ENCODE measurements around the gene IRX6. TPM values are rescaled to one million over a fixed set of nuclear protein-coding genes. Genes with fewer than 3 reads are reported as not detected.

The IRX6 gene
- total RNA-seq, 1 experiment from 2014 or later, result not detected

DNA sequence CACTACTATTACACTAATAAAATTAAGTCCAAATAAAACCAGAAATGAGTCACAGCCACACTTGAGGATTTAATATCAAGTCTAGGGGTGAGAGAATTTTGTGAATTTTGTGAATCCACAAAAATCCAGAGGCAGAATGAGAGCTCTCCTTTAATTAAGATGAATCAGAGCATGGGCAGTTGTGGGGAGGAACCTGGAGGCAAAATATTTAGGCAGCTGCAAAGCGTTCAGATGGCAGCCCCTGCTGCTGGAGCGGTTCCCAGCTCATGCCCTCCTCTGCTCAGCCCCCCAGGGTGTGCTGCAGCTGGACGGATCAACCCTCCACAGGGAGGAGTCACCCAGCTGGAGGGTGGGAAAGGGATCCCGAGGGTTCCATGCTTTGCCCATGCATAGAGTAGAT is 43.4 kb upstream of the IRX6 start:
- ChIA-PET POLR2A (ENCODE audit: unreplicated experiment) (no interaction called here), CTCF (no interaction called here)
- no TSS peak for BruUV-seq (replicated peaks)
- Histone ChIP-seq H3K79me2 (ENCODE audit: low read depth) (no peaks in the 10 kb centered on the region), H4K20me1 (ENCODE audit: insufficient read depth) (no peaks in the 10 kb centered on the region), H3F3A (ENCODE audit: insufficient read depth, low read depth) (no peaks in the 10 kb centered on the region), H3K27me3 (ENCODE audit: insufficient read depth, low read depth) (no peaks in the 10 kb centered on the region), H3K9me2 (ENCODE audit: insufficient read depth) (no peaks in the 10 kb centered on the region), H3K27ac (no peak overlapping the region), H3K36me3 (ENCODE audit: low read depth) (no peaks in the 10 kb centered on the region), H3K4me1 (replicated peaks; ENCODE audit: insufficient read depth) (peaks cover 11% of the 10 kb centered on the region), H3K4me3 (no peak overlapping the region), H3K4me2 (no peak overlapping the region), H3K9me3 (ENCODE audit: insufficient read depth, low read depth) (no peaks in the 10 kb centered on the region), H2AFZ (no peak overlapping the region)
- TF ChIP-seq, protein P1, sequence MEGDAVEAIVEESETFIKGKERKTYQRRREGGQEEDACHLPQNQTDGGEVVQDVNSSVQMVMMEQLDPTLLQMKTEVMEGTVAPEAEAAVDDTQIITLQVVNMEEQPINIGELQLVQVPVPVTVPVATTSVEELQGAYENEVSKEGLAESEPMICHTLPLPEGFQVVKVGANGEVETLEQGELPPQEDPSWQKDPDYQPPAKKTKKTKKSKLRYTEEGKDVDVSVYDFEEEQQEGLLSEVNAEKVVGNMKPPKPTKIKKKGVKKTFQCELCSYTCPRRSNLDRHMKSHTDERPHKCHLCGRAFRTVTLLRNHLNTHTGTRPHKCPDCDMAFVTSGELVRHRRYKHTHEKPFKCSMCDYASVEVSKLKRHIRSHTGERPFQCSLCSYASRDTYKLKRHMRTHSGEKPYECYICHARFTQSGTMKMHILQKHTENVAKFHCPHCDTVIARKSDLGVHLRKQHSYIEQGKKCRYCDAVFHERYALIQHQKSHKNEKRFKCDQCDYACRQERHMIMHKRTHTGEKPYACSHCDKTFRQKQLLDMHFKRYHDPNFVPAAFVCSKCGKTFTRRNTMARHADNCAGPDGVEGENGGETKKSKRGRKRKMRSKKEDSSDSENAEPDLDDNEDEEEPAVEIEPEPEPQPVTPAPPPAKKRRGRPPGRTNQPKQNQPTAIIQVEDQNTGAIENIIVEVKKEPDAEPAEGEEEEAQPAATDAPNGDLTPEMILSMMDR (conservative IDR thresholded peaks at IDR 0.05), result no peak
- TF ChIP-seq EZH2 (IDR thresholded peaks at IDR 0.05; ENCODE audit: low read depth), result no peak
- DNase-seq, result no peak
- intact Hi-C loops (cut with micrococcal nuclease; ENCODE audit: unreplicated experiment), result no loop called here

DNA sequence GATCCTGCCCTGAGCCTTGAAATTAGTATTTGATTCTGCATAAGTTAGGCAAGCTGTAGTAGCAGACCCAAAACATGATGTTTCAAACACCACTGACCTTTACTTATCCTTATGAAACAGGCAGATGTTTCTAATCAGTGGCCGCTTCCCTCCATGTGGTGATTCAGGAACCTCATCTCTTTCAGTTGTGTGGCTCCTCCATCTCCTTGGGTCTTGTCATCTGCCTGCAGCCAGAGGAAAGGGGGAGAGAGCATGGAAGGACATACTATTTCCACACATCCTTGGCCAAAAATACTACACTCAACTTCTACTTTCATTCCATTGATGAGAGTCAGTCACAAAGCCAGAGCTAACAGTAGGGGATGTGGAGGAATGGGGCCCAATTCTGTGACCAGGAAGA is 41.6 kb upstream of the IRX6 start:
- ChIA-PET POLR2A (ENCODE audit: unreplicated experiment) (no interaction called here), CTCF (no interaction called here)
- Histone ChIP-seq H3K9me2 (ENCODE audit: insufficient read depth) (no peaks in the 10 kb centered on the region), H3K4me3 (no peak overlapping the region), H4K20me1 (ENCODE audit: insufficient read depth) (no peaks in the 10 kb centered on the region), H3K27ac (no peak overlapping the region), H3K4me2 (no peak overlapping the region), H3K79me2 (ENCODE audit: low read depth) (no peaks in the 10 kb centered on the region), H3K9me3 (ENCODE audit: insufficient read depth, low read depth) (no peaks in the 10 kb centered on the region), H3K27me3 (ENCODE audit: insufficient read depth, low read depth) (no peaks in the 10 kb centered on the region), H3K4me1 (replicated peaks; ENCODE audit: insufficient read depth) (peaks cover 5% of the 10 kb centered on the region), H2AFZ (no peak overlapping the region), H3F3A (ENCODE audit: insufficient read depth, low read depth) (no peaks in the 10 kb centered on the region), H3K36me3 (ENCODE audit: low read depth) (no peaks in the 10 kb centered on the region)
- TF ChIP-seq, protein P1 (conservative IDR thresholded peaks at IDR 0.05), result no peak
- no peak for TF ChIP-seq EZH2 (IDR thresholded peaks at IDR 0.05; ENCODE audit: low read depth)
- BruUV-seq (replicated peaks), result no TSS peak
- intact Hi-C loops (cut with micrococcal nuclease; ENCODE audit: unreplicated experiment), result no loop called here
- DNase-seq, result no peak

DNA sequence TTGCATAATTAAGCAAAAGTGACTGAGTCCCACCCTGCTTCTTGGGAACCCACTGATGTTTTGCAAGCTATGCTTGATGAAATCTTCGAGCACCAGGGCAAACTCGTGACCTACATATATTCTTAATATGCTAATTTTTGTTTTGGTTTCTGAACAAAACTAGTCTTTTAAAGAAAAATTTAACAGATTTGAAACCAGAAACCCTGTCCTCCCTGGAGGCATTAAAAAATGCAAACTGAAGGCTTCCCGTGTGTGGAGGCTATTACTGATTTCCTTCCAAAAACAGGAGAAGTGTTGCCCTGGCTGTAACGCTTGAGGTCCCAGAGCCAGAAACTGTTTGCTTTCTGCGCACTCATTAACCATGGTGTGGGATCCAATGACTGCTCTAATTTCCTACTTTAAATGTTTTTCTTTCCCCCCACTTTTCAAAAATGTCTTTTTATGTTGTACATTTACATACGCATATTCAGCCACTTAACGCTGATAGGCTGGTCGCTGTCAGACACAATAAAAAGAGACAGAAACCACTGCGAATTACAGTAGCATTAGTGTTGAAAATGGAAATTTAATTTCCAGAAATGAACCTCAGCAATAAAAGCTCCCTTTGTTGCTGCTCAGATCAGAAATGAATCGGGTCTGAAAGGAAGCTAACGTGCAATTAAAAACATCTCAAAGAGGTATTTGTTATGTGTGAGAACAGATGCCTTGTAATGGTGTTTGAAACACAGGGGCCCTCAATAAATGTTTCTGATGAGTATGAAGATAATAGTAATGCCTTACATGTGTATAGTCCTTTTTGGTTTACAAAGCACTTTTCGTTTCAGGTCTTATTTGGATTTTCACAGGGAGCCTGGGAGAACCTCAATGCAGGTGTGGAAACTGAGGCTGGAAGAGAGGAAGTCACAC is 39.9 kb upstream of the IRX6 start:
- H4K20me1 ChIP-seq (ENCODE audit: insufficient read depth), result no peaks in the 10 kb centered on the region
- H3K36me3 ChIP-seq (ENCODE audit: low read depth), result no peaks in the 10 kb centered on the region
- H2AFZ ChIP-seq, result no peak overlapping the region
- H3K27ac ChIP-seq, result no peak overlapping the region
- ChIA-PET POLR2A (ENCODE audit: unreplicated experiment) (no interaction called here), CTCF (no interaction called here)
- peaks cover 6% of the 10 kb centered on the region; the same call in 1 of the 2 replicates for H3K9me3 ChIP-seq (ENCODE audit: insufficient read depth, low read depth)
- H3K4me3 ChIP-seq, result no peak overlapping the region
- H3K27me3 ChIP-seq (ENCODE audit: insufficient read depth, low read depth), result no peaks in the 10 kb centered on the region
- H3K4me2 ChIP-seq, result no peak overlapping the region
- no peaks in the 10 kb centered on the region for H3F3A ChIP-seq (ENCODE audit: insufficient read depth, low read depth)
- no TSS peak for BruUV-seq (replicated peaks)
- H3K4me1 ChIP-seq (replicated peaks; ENCODE audit: insufficient read depth), result no peaks in the 10 kb centered on the region
- DNase-seq, result no peak
- no peaks in the 10 kb centered on the region for H3K9me2 ChIP-seq (ENCODE audit: insufficient read depth)
- H3K79me2 ChIP-seq (ENCODE audit: low read depth), result no peaks in the 10 kb centered on the region
- intact Hi-C loops (cut with micrococcal nuclease; ENCODE audit: unreplicated experiment), result no loop called here
- TF ChIP-seq EZH2 (IDR thresholded peaks at IDR 0.05; ENCODE audit: low read depth), result no peak
- TF ChIP-seq, protein P1 (conservative IDR thresholded peaks at IDR 0.05), result no peak

All from PC-9 (cell line).